HepG2 (cell line): ENCODE measurements around the gene PLSCR3. TPM values are rescaled to one million over a fixed set of nuclear protein-coding genes. Genes with fewer than 3 reads are reported as not detected.

Experiments
- AGO2 ChIP-seq: fragments of 200-400 bp; formaldehyde crosslinking; optimal IDR thresholded peaks from 2 replicates; pipeline ENCODE3; 2017; ENCODE audit warnings: mild to moderate bottlenecking, low read depth, low read length, moderate library complexity
- BCL6 ChIP-seq: IDR thresholded peaks from 2 replicates; pipeline ENCODE4 v1.6.1; 2016; ENCODE audit warnings: missing genetic modification reagents, missing compliant biosample characterization
- CBX1 ChIP-seq: IDR thresholded peaks from one replicate; pipeline ENCODE4 v1.6.1; 2016; ENCODE audit warnings: antibody characterized with exemption, low read depth
- CBX5 ChIP-seq: sonication (generic); formaldehyde crosslinking; IDR thresholded peaks from 2 replicates; pipeline ENCODE4 v1.4.0; 2020; ENCODE audit warnings: missing genetic modification reagents, borderline replicate concordance
- ELF3 ChIP-seq: IDR thresholded peaks from 2 replicates; pipeline ENCODE4 v1.6.1; 2016; ENCODE audit warnings: missing genetic modification reagents, missing compliant biosample characterization
- FLYWCH1 ChIP-seq: sonication (generic); formaldehyde crosslinking; IDR thresholded peaks from 2 replicates; pipeline ENCODE4 v1.8.1; 2023; ENCODE audit warnings: mild to moderate bottlenecking, missing genetic modification reagents
- FOXO1 ChIP-seq: sonication (generic); formaldehyde crosslinking; IDR thresholded peaks from 2 replicates; pipeline ENCODE4 v1.4.0; 2020; ENCODE audit warnings: missing genetic modification reagents
- KLF9 ChIP-seq: IDR thresholded peaks from 2 replicates; pipeline ENCODE4 v1.6.1; 2016; ENCODE audit warnings: low read depth
- MYC ChIP-seq: sonication (generic); formaldehyde crosslinking; IDR thresholded peaks from 2 replicates; pipeline ENCODE4 v1.9.0; 2021; ENCODE audit warnings: missing genetic modification reagents, borderline replicate concordance
- NRL ChIP-seq: sonication (generic); formaldehyde crosslinking; IDR thresholded peaks from 2 replicates; pipeline ENCODE4 v1.5.0; 2020; ENCODE audit warnings: missing genetic modification reagents, mild to moderate bottlenecking, moderate library complexity, borderline replicate concordance
- RARA ChIP-seq: IDR thresholded peaks from 2 replicates; pipeline ENCODE4 v1.6.1; 2016; ENCODE audit warnings: missing genetic modification reagents, missing compliant biosample characterization
- SMC3 ChIP-seq: IDR thresholded peaks from 2 replicates; pipeline ENCODE4 v1.6.1; 2011; ENCODE audit warnings: low read length, improper control_type of control experiment
- ZEB1 ChIP-seq: IDR thresholded peaks from 2 replicates; pipeline ENCODE4 v1.6.1; 2012; ENCODE audit warnings: mild to moderate bottlenecking, low read depth, inconsistent platforms; ENCODE audit not compliant: insufficient replicate concordance
- ZFP37 ChIP-seq: sonication (generic); formaldehyde crosslinking; IDR thresholded peaks from 2 replicates; pipeline ENCODE4 v1.4.0; 2020; ENCODE audit warnings: missing genetic modification reagents, borderline replicate concordance
- ZNF33A ChIP-seq: sonication (generic); formaldehyde crosslinking; IDR thresholded peaks from 2 replicates; pipeline ENCODE4 v1.5.1; 2020; ENCODE audit warnings: missing genetic modification reagents, mild to moderate bottlenecking, moderate library complexity, borderline replicate concordance
- ZNF816 ChIP-seq: sonication (generic); formaldehyde crosslinking; IDR thresholded peaks from 2 replicates; pipeline ENCODE4 v1.8.0; 2022; ENCODE audit warnings: missing genetic modification reagents, mild to moderate bottlenecking, borderline replicate concordance
- polyA plus RNA-seq, 8 experiments: library from polyadenylated mRNA; depleted of rRNA in 3 of 8; stranded (reverse) in 7 of 8; unstranded in 1 of 8; fragments of >200 nt; fragmentation: Illumina TruSeq in 4 of 8; extraction: Trizol in 4 of 8; gene quantifications; 2 replicates each; pipeline versions ENCODE4 v1.2.1 to v1.2.3, GENCODE V29; 2011 to 2016; ENCODE audit warnings: low read depth in 4 of 8, missing spikeins in 1 of 8, mixed read lengths in 1 of 8; ENCODE audit not compliant: insufficient read depth in 1 of 8
- total RNA-seq, 5 experiments: library from RNA; depleted of rRNA; stranded (reverse); fragments of >200 nt; fragmentation: Illumina TruSeq; extraction: Trizol; gene quantifications; 2 replicates each; pipeline ENCODE4 v1.2.3, GENCODE V29; 2016; ENCODE audit warnings: low read depth in 1 of 5
- TF ChIP-seq, protein P1 (sequence below): sonication (generic); formaldehyde crosslinking; IDR thresholded peaks from 2 replicates; pipeline ENCODE4 v1.5.1; 2020; ENCODE audit warnings: mild to moderate bottlenecking, missing genetic modification reagents, moderate library complexity
- TF ChIP-seq, protein P2 (sequence below): sonication (generic); formaldehyde crosslinking; IDR thresholded peaks from 2 replicates; pipeline ENCODE4 v1.4.0; 2020; ENCODE audit warnings: missing genetic modification reagents, borderline replicate concordance
- TF ChIP-seq, protein P3 (sequence below): IDR thresholded peaks from 2 replicates; pipeline ENCODE4 v1.6.1; 2018; ENCODE audit warnings: missing genetic modification reagents
- TF ChIP-seq, protein P4 (sequence below): sonication (generic); formaldehyde crosslinking; IDR thresholded peaks from 2 replicates; pipeline ENCODE4 v1.4.0; 2020; ENCODE audit warnings: missing genetic modification reagents, borderline replicate concordance

PLSCR3 gene
- total and polyA plus RNA-seq, 2 of the 13 experiments (the other 11 are each of a cell fraction or from before 2014, with no cell fraction given), result 5.6 to 6.2 TPM

DNA sequence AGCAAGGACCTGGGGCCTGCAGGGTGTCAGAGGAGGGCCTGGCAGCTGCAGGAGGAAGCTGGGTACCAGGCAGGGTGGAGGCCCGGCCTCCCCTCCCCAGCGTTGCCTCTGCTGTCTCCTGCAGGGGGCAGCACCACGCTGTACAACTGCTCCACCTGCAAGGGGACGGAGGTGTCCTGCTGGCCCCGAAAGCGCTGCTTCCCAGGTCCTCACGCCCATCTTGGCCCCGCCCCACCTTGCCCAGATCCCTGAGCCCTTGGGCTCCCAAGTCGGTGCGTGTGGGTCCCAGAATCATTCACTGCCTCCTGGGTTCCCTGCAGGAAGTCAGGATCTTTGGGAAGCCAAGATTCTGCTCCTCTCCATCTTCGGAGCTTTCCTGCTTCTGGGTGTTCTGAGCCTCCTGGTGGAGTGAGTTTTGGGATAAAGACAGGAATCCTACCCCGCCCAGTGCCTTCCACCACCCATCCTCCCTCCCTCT lies 38.2 kb downstream of the PLSCR3 start (continued):
- TF ChIP-seq, protein P1, sequence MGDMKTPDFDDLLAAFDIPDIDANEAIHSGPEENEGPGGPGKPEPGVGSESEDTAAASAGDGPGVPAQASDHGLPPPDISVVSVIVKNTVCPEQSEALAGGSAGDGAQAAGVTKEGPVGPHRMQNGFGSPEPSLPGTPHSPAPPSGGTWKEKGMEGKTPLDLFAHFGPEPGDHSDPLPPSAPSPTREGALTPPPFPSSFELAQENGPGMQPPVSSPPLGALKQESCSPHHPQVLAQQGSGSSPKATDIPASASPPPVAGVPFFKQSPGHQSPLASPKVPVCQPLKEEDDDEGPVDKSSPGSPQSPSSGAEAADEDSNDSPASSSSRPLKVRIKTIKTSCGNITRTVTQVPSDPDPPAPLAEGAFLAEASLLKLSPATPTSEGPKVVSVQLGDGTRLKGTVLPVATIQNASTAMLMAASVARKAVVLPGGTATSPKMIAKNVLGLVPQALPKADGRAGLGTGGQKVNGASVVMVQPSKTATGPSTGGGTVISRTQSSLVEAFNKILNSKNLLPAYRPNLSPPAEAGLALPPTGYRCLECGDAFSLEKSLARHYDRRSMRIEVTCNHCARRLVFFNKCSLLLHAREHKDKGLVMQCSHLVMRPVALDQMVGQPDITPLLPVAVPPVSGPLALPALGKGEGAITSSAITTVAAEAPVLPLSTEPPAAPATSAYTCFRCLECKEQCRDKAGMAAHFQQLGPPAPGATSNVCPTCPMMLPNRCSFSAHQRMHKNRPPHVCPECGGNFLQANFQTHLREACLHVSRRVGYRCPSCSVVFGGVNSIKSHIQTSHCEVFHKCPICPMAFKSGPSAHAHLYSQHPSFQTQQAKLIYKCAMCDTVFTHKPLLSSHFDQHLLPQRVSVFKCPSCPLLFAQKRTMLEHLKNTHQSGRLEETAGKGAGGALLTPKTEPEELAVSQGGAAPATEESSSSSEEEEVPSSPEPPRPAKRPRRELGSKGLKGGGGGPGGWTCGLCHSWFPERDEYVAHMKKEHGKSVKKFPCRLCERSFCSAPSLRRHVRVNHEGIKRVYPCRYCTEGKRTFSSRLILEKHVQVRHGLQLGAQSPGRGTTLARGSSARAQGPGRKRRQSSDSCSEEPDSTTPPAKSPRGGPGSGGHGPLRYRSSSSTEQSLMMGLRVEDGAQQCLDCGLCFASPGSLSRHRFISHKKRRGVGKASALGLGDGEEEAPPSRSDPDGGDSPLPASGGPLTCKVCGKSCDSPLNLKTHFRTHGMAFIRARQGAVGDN, result peak; percentile 64
- TF ChIP-seq, protein P2, sequence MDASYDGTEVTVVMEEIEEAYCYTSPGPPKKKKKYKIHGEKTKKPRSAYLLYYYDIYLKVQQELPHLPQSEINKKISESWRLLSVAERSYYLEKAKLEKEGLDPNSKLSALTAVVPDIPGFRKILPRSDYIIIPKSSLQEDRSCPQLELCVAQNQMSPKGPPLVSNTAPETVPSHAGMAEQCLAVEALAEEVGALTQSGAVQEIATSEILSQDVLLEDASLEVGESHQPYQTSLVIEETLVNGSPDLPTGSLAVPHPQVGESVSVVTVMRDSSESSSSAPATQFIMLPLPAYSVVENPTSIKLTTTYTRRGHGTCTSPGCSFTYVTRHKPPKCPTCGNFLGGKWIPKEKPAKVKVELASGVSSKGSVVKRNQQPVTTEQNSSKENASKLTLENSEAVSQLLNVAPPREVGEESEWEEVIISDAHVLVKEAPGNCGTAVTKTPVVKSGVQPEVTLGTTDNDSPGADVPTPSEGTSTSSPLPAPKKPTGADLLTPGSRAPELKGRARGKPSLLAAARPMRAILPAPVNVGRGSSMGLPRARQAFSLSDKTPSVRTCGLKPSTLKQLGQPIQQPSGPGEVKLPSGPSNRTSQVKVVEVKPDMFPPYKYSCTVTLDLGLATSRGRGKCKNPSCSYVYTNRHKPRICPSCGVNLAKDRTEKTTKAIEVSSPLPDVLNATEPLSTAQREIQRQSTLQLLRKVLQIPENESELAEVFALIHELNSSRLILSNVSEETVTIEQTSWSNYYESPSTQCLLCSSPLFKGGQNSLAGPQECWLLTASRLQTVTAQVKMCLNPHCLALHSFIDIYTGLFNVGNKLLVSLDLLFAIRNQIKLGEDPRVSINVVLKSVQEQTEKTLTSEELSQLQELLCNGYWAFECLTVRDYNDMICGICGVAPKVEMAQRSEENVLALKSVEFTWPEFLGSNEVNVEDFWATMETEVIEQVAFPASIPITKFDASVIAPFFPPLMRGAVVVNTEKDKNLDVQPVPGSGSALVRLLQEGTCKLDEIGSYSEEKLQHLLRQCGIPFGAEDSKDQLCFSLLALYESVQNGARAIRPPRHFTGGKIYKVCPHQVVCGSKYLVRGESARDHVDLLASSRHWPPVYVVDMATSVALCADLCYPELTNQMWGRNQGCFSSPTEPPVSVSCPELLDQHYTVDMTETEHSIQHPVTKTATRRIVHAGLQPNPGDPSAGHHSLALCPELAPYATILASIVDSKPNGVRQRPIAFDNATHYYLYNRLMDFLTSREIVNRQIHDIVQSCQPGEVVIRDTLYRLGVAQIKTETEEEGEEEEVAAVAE (CRISPR knock-in tag), result no peak
- TF ChIP-seq, protein P3, sequence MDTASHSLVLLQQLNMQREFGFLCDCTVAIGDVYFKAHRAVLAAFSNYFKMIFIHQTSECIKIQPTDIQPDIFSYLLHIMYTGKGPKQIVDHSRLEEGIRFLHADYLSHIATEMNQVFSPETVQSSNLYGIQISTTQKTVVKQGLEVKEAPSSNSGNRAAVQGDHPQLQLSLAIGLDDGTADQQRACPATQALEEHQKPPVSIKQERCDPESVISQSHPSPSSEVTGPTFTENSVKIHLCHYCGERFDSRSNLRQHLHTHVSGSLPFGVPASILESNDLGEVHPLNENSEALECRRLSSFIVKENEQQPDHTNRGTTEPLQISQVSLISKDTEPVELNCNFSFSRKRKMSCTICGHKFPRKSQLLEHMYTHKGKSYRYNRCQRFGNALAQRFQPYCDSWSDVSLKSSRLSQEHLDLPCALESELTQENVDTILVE (CRISPR knock-in tag), result peak; percentile 50; the same call in 1 of the 2 replicates
- TF ChIP-seq, protein P4, sequence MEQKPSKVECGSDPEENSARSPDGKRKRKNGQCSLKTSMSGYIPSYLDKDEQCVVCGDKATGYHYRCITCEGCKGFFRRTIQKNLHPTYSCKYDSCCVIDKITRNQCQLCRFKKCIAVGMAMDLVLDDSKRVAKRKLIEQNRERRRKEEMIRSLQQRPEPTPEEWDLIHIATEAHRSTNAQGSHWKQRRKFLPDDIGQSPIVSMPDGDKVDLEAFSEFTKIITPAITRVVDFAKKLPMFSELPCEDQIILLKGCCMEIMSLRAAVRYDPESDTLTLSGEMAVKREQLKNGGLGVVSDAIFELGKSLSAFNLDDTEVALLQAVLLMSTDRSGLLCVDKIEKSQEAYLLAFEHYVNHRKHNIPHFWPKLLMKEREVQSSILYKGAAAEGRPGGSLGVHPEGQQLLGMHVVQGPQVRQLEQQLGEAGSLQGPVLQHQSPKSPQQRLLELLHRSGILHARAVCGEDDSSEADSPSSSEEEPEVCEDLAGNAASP (CRISPR knock-in tag), result 0 out of 2 replicates have a peak, but pooled peaks have one; percentile 55
- TF ChIP-seq NRL (CRISPR knock-in tag) (0 out of 2 replicates have a peak, but pooled peaks have one; percentile 16), SMC3 (peak; percentile 49; the same call in 1 of the 2 replicates), FOXO1 (CRISPR knock-in tag) (peak; percentile 45; the same call in 1 of the 2 replicates), ELF3 (peak; percentile 66; the same call in 1 of the 2 replicates), CBX5 (CRISPR knock-in tag) (peak; percentile 45; the same call in 1 of the 2 replicates), ZFP37 (CRISPR knock-in tag) (no peak), MYC (CRISPR knock-in tag) (peak; percentile 35; the same call in 1 of the 2 replicates), CBX1 (peak; percentile 74), BCL6 (CRISPR knock-in tag) (no peak), RARA (no peak), ZNF816 (no peak), ZEB1 (no peak), ZNF33A (CRISPR knock-in tag) (no peak), FLYWCH1 (CRISPR knock-in tag) (no peak), KLF9 (CRISPR knock-in tag) (no peak), AGO2 (no peak)
